ENCODE results near the gene FAT2. TPM values are rescaled to one million over a fixed set of nuclear protein-coding genes. Genes with fewer than 3 reads are reported as not detected.

The FAT2 gene
- total RNA-seq, 2 experiments from 2014 or later = not detected

DNA sequence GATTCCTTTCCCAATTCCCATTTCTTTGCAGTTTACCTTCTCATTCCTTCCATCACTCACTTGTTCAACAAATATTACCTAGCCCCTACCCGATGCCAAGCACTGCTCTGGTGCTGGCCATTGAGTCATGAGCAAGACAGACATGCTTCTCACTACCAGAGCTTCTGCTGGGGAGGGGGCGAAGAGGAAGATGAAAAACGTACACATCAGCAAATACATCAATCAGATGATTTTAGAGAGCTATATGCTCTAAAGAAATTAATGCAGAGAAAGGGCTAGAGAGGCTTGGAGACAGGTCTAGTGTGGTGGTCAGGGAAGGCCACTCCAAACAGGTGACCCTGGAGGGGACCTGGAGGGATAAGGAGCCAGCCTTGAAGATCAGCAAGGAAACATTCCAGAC is 14.4 kb upstream of the FAT2 start:
- Histone ChIP-seq H3K9me2 (ENCODE audit: insufficient read depth, low read length) (no peaks in the 10 kb centered on the region), H3K36me3 (ENCODE audit: insufficient read depth, low read length) (no peaks in the 10 kb centered on the region), H4K20me1 (ENCODE audit: insufficient read depth, low read length) (no peaks in the 10 kb centered on the region), H3K79me2 (ENCODE audit: insufficient read depth, low read depth, low read length) (no peaks in the 10 kb centered on the region), H3K4me3 (ENCODE audit: low read depth, low read length, poor library complexity, severe bottlenecking) (no peak overlapping the region), H3K27ac (ENCODE audit: low read depth, low read length, poor library complexity, severe bottlenecking) (no peak overlapping the region), H3K9me3 (ENCODE audit: low read length) (no peaks in the 10 kb centered on the region), H3K4me2 (ENCODE audit: low read length) (no peak overlapping the region), H3K4me1 (ENCODE audit: insufficient read depth, low read length, poor library complexity, severe bottlenecking) (no peaks in the 10 kb centered on the region), H2AFZ (ENCODE audit: low read length) (no peak overlapping the region)
- intact Hi-C loops (cut with micrococcal nuclease; ENCODE audit: unreplicated experiment) = no loop called here
- BruUV-seq (replicated peaks) = no TSS peak
- TF ChIP-seq EZH2phosphoT487 (IDR thresholded peaks at IDR 0.05; ENCODE audit: borderline replicate concordance, low read depth, low read length) (no peak), CTCF (conservative IDR thresholded peaks at IDR 0.05; ENCODE audit: low read length) (no peak)
- no peak for DNase-seq (ENCODE audit: low spot score)
- POLR2A ChIA-PET = interaction anchor here (0.6 to 0.7 kb wide), 2 partner anchors 12 to 22 kb away, joined by 4 read pairs; no protein-coding TSS in a partner anchor
- CTCF ChIA-PET (ENCODE audit: unreplicated experiment) = no interaction called here

GRCh38 chr5:151602806-151603205 is 11.7 kb upstream of the FAT2 start:
- Histone ChIP-seq H2AFZ (ENCODE audit: low read length) (no peak overlapping the region), H3K4me1 (ENCODE audit: insufficient read depth, low read length, poor library complexity, severe bottlenecking) (no peaks in the 10 kb centered on the region), H3K9me2 (ENCODE audit: insufficient read depth, low read length) (no peaks in the 10 kb centered on the region), H3K4me2 (ENCODE audit: low read length) (no peak overlapping the region), H4K20me1 (ENCODE audit: insufficient read depth, low read length) (no peaks in the 10 kb centered on the region), H3K4me3 (ENCODE audit: low read depth, low read length, poor library complexity, severe bottlenecking) (no peak overlapping the region), H3K9me3 (ENCODE audit: low read length) (no peaks in the 10 kb centered on the region), H3K79me2 (ENCODE audit: insufficient read depth, low read depth, low read length) (no peaks in the 10 kb centered on the region), H3K36me3 (ENCODE audit: insufficient read depth, low read length) (no peaks in the 10 kb centered on the region), H3K27ac (ENCODE audit: low read depth, low read length, poor library complexity, severe bottlenecking) (no peak overlapping the region)
- intact Hi-C loops (cut with micrococcal nuclease; ENCODE audit: unreplicated experiment) = no loop called here
- ChIA-PET POLR2A (no interaction called here), CTCF (ENCODE audit: unreplicated experiment) (no interaction called here)
- DNase-seq (ENCODE audit: low spot score) = no peak
- no TSS peak for BruUV-seq (replicated peaks)
- TF ChIP-seq EZH2phosphoT487 (IDR thresholded peaks at IDR 0.05; ENCODE audit: borderline replicate concordance, low read depth, low read length) (no peak), CTCF (conservative IDR thresholded peaks at IDR 0.05; ENCODE audit: low read length) (no peak)

- H3K36me3 ChIP-seq (ENCODE audit: insufficient read depth, low read length) = no peaks in the 10 kb centered on the region
- H3K79me2 ChIP-seq (ENCODE audit: insufficient read depth, low read depth, low read length) = no peaks in the 10 kb centered on the region
- H2AFZ ChIP-seq (ENCODE audit: low read length) = no peak overlapping the region
- POLR2A ChIA-PET = no interaction called here
- CTCF ChIA-PET (ENCODE audit: unreplicated experiment) = no interaction called here
- no peak overlapping the region for H3K4me3 ChIP-seq (ENCODE audit: low read depth, low read length, poor library complexity, severe bottlenecking)
- H3K9me3 ChIP-seq (ENCODE audit: low read length) = no peaks in the 10 kb centered on the region
- TF ChIP-seq EZH2phosphoT487 (IDR thresholded peaks at IDR 0.05; ENCODE audit: borderline replicate concordance, low read depth, low read length) = no peak
- TF ChIP-seq CTCF (conservative IDR thresholded peaks at IDR 0.05; ENCODE audit: low read length) = no peak
- no peaks in the 10 kb centered on the region for H4K20me1 ChIP-seq (ENCODE audit: insufficient read depth, low read length)
- H3K4me2 ChIP-seq (ENCODE audit: low read length) = no peak overlapping the region
- intact Hi-C loops (cut with micrococcal nuclease; ENCODE audit: unreplicated experiment) = no loop called here
- no peaks in the 10 kb centered on the region for H3K9me2 ChIP-seq (ENCODE audit: insufficient read depth, low read length)
- no peak overlapping the region for H3K27ac ChIP-seq (ENCODE audit: low read depth, low read length, poor library complexity, severe bottlenecking)
- BruUV-seq (replicated peaks) = no TSS peak
- no peaks in the 10 kb centered on the region for H3K4me1 ChIP-seq (ENCODE audit: insufficient read depth, low read length, poor library complexity, severe bottlenecking)
- DNase-seq (ENCODE audit: low spot score) = no peak
These were observed 10.3 kb upstream of the FAT2 start for GRCh38 chr5:151601391-151601790.

Measured in OCI-LY7 (cell line).